Endothelial cell of umbilical vein (primary cell): ENCODE measurements around the gene DIS3L2. TPM values are rescaled to one million over a fixed set of nuclear protein-coding genes. Genes with fewer than 3 reads are reported as not detected.

ENCODE experiments used
- BruUV-seq: library from RNA; stranded (reverse); fragments of 400-500 nt; replicated peaks from 2 replicates; lab custom pipeline; 2021; lab: Mats Ljungman, UMichigan
- CTCF ChIA-PET: fragments of 300-600, 350-600 bp; sonication (Branson Sonifier 250); formaldehyde crosslinking; loops from one replicate; lab custom pipeline; 2021; ENCODE audit warnings: antibody characterized with exemption, inconsistent platforms; lab: Charles Lee
- POLR2A ChIA-PET: fragments of 300-600, 350-600 bp; sonication (Branson Sonifier 250); formaldehyde crosslinking; loops from one replicate; lab custom pipeline; 2021; ENCODE audit warnings: antibody characterized with exemption, inconsistent platforms; lab: Charles Lee
- DNase-seq: peaks from one replicate; pipeline ENCODE4 v3.0.0-alpha.2; 2011; ENCODE audit warnings: low read depth, low spot score
- FAIRE-seq: peaks from 2 replicates; lab custom pipeline; 2011; peaks lifted over from hg19 to GRCh38; lab: Jason Lieb, UNC
- H2AFZ ChIP-seq: 2 replicates; pipeline ENCODE4 v1.6.0; 2012; ENCODE audit warnings: low read depth, low read length, control low read depth, inconsistent platforms
- H3K27ac ChIP-seq: 2 replicates; pipeline ENCODE4 v1.5.1; 2011; ENCODE audit warnings: low read depth, mild to moderate bottlenecking, control low read depth, low read length, moderate library complexity; ENCODE audit not compliant: insufficient read depth
- H3K27me3 ChIP-seq, 2 experiments: 2 replicates each; pipeline versions ENCODE4 v1.6.0 to v1.6.1; 2011; ENCODE audit warnings: low read length in 2 of 2, mixed read lengths in 1 of 2; ENCODE audit not compliant: control insufficient read depth in 2 of 2, insufficient read depth in 2 of 2
- H3K36me3 ChIP-seq, 2 experiments: 2 replicates in 1 of 2; 3 replicates in 1 of 2; pipeline ENCODE4 v1.5.1; 2011; ENCODE audit warnings: low read length in 2 of 2, mild to moderate bottlenecking in 1 of 2, moderate library complexity in 1 of 2; ENCODE audit not compliant: control insufficient read depth in 2 of 2, insufficient read depth in 2 of 2; ENCODE audit errors: extremely low read depth in 1 of 2
- H3K4me1 ChIP-seq: 3 replicates; pipeline ENCODE4 v1.5.1; 2011; ENCODE audit warnings: mild to moderate bottlenecking, low read length; ENCODE audit not compliant: control insufficient read depth, insufficient read depth; ENCODE audit errors: extremely low read depth
- H3K4me2 ChIP-seq: 2 replicates; pipeline ENCODE4 v1.6.1; 2011; ENCODE audit warnings: low read length, control low read depth, mixed read lengths; ENCODE audit not compliant: insufficient read depth
- H3K4me3 ChIP-seq, 3 experiments: fragments of 200-600 bp in 1 of 3; sonication (generic), shearing (Covaris generic) in 1 of 3; replicated peaks in 1 of 3; 2 replicates each; pipeline ENCODE4 v1.5.1; 2011 to 2016; ENCODE audit warnings: control low read depth in 3 of 3, low read length in 3 of 3, mild to moderate bottlenecking in 2 of 3, inconsistent platforms in 1 of 3, low read depth in 1 of 3, moderate library complexity in 1 of 3; ENCODE audit not compliant: insufficient read depth in 1 of 3
- H3K79me2 ChIP-seq: 2 replicates; pipeline ENCODE4 v1.6.0; 2012; ENCODE audit warnings: low read length, inconsistent platforms; ENCODE audit not compliant: control insufficient read depth, insufficient read depth
- H3K9ac ChIP-seq: replicated peaks from 2 replicates; pipeline ENCODE3; 2011; ENCODE audit warnings: low read length, control low read depth; ENCODE audit not compliant: insufficient read depth; ENCODE audit errors: extremely low read depth
- H3K9me1 ChIP-seq: replicated peaks from 3 replicates; pipeline ENCODE4 v1.6.0; 2011; ENCODE audit warnings: mild to moderate bottlenecking, low read length; ENCODE audit not compliant: control insufficient read depth, insufficient read depth; ENCODE audit errors: extremely low read depth
- H3K9me3 ChIP-seq: replicated peaks from 2 replicates; pipeline ENCODE4 v1.5.1; 2012; ENCODE audit warnings: low read length, inconsistent platforms; ENCODE audit not compliant: control insufficient read depth, insufficient read depth
- H4K20me1 ChIP-seq: replicated peaks from 2 replicates; pipeline ENCODE3; 2011; ENCODE audit warnings: mild to moderate bottlenecking, low read length; ENCODE audit not compliant: control insufficient read depth, insufficient read depth; ENCODE audit errors: extremely low read depth
- CTCF ChIP-seq, 2 donors: IDR thresholded peaks; 1 replicate in 1 of 2; 2 replicates in 1 of 2; pipeline ENCODE4 v1.5.1; 2011; ENCODE audit warnings: low read length in 2 of 2, mild to moderate bottlenecking in 2 of 2, moderate library complexity in 2 of 2, control low read depth in 1 of 2, inconsistent platforms in 1 of 2, low read depth in 1 of 2; ENCODE audit not compliant: insufficient read depth in 1 of 2; ENCODE audit errors: extremely low read depth in 1 of 2
- EZH2 ChIP-seq: IDR thresholded peaks from 2 replicates; pipeline ENCODE4 v1.6.1; 2012; ENCODE audit warnings: borderline replicate concordance, low read depth, mild to moderate bottlenecking, moderate library complexity, low read length, inconsistent platforms; ENCODE audit not compliant: severe bottlenecking
- FOS ChIP-seq: IDR thresholded peaks from 2 replicates; pipeline ENCODE4 v1.6.1; 2011; ENCODE audit warnings: mild to moderate bottlenecking, low read length, moderate library complexity, borderline replicate concordance; ENCODE audit not compliant: insufficient read depth
- GATA2 ChIP-seq: IDR thresholded peaks from 2 replicates; pipeline ENCODE4 v1.7.0; 2011; ENCODE audit warnings: low read depth, mild to moderate bottlenecking, moderate library complexity, mixed read lengths, low read length; ENCODE audit not compliant: insufficient read length, insufficient read depth
- JUN ChIP-seq: IDR thresholded peaks from 2 replicates; pipeline ENCODE4 v1.6.1; 2011; ENCODE audit warnings: borderline replicate concordance, low read depth; ENCODE audit not compliant: insufficient read length, insufficient read depth
- MAX ChIP-seq: IDR thresholded peaks from 2 replicates; pipeline ENCODE4 v1.6.1; 2011; ENCODE audit not compliant: insufficient read depth, insufficient read length
- MYC ChIP-seq: IDR thresholded peaks from one replicate; pipeline ENCODE4 v1.6.1; 2011; ENCODE audit warnings: mild to moderate bottlenecking, low read depth, low read length
- POLR2A ChIP-seq: IDR thresholded peaks from 2 replicates; pipeline ENCODE4 v1.6.1; 2012; ENCODE audit warnings: low read depth, mild to moderate bottlenecking, control low read depth, low read length
- POLR2AphosphoS5 ChIP-seq: IDR thresholded peaks from 2 replicates; pipeline ENCODE4 v1.6.1; 2012; ENCODE audit warnings: low read depth, mild to moderate bottlenecking, control low read depth, low read length, moderate library complexity; ENCODE audit not compliant: insufficient read depth
- dilution Hi-C: fragments of 300-500 bp; cut with MboI; formaldehyde crosslinking; loops from one replicate; pipeline ENCODE4 v1.15.0; 2019; ENCODE audit warnings: low sequenced_read_pairs; ENCODE audit not compliant: extremely low pct_ligation_motif_present
- intact Hi-C: fragments of 100-400 bp; cut with micrococcal nuclease; formaldehyde crosslinking; loops from one replicate; pipeline ENCODE4 v1.10.0; 2022
- polyA plus RNA-seq, 4 experiments: library from polyadenylated mRNA; depleted of rRNA in 3 of 4; stranded (reverse) in 3 of 4; unstranded in 1 of 4; fragments of >200 nt; gene quantifications; 2 replicates each; pipeline versions ENCODE4 v1.2.1 to v1.2.3, GENCODE V29; 2011 to 2012; ENCODE audit warnings: missing spikeins in 1 of 4
- total RNA-seq: library from RNA; stranded (reverse); gene quantifications from 2 replicates; pipeline ENCODE4 v1.2.3, GENCODE V29; 2021

Gene DIS3L2
- total and polyA plus RNA-seq, 2 donors (not counting 3 experiments of a cell fraction or from before 2014, with no cell fraction given) = 14.6 to 31.2 TPM

GRCh38 chr2:232088771-232089170, 127.3 kb downstream of the DIS3L2 start:
- ChIA-PET CTCF (interaction anchor here (1.0 kb wide), 1 partner anchor 16 kb away, joined by 3 read pairs; no protein-coding TSS in a partner anchor), POLR2A (no interaction called here)
- no peak overlapping the region for H3K4me3 ChIP-seq
- TF ChIP-seq EZH2 (no peak), JUN (no peak), MYC (no peak), FOS (no peak), POLR2AphosphoS5 (no peak), CTCF (IDR thresholded peaks at IDR 0.05; ENCODE audit: extremely low read depth in 1 of 2, insufficient read depth in 1 of 2, low read depth in 1 of 2, low read length in 2 of 2) (no peak), POLR2A (no peak), GATA2 (no peak), MAX (no peak)
- DNase-seq = no peak
- H3K4me2 ChIP-seq = no peak overlapping the region
- BruUV-seq = no TSS peak
- H2AFZ ChIP-seq = no peak overlapping the region
- no peaks in the 10 kb centered on the region for H4K20me1 ChIP-seq
- no peaks in the 10 kb centered on the region for H3K36me3 ChIP-seq
- dilution Hi-C loops = no loop called here
- intact Hi-C loops = no loop called here
- no peaks in the 10 kb centered on the region for H3K9me1 ChIP-seq
- no peak overlapping the region for H3K27ac ChIP-seq
- FAIRE-seq = no peak
- H3K9me3 ChIP-seq = no peaks in the 10 kb centered on the region
- no peak overlapping the region for H3K9ac ChIP-seq
- H3K4me1 ChIP-seq = no peaks in the 10 kb centered on the region
- H3K79me2 ChIP-seq = no peaks in the 10 kb centered on the region
- H3K27me3 ChIP-seq = no peaks in the 10 kb centered on the region
